Activated CD4-positive, alpha-beta memory T cell treated with anti-CD3 and anti-CD28 coated beads for 36 hours (primary cell): ENCODE results near the gene NAXE. TPM values are rescaled to one million over a fixed set of nuclear protein-coding genes. Genes with fewer than 3 reads are reported as not detected.

Experiments
- CTCF ChIA-PET: fragments of 350-600 bp; sonication (Branson Sonifier 250); formaldehyde crosslinking; loops from one replicate; lab custom pipeline; 2021; ENCODE audit warnings: antibody characterized with exemption, inconsistent platforms; lab: Charles Lee
- POLR2A ChIA-PET: fragments of 350-600 bp; sonication (Branson Sonifier 250); formaldehyde crosslinking; loops from one replicate; lab custom pipeline; 2021; ENCODE audit warnings: antibody characterized with exemption; lab: Charles Lee
- DNase-seq: peaks from one replicate; pipeline ENCODE4 v3.0.0-alpha.2; 2020
- H3K27ac Mint-ChIP-seq: one replicate; pipeline ENCODE4 v1.8.0; 2021; ENCODE audit warnings: mixed read lengths
- H3K27me3 Mint-ChIP-seq: one replicate; pipeline ENCODE4 v1.8.0; 2021; ENCODE audit warnings: mixed read lengths
- H3K36me3 Mint-ChIP-seq: one replicate; pipeline ENCODE4 v1.8.0; 2021; ENCODE audit warnings: mixed read lengths
- H3K4me1 Mint-ChIP-seq: one replicate; pipeline ENCODE4 v1.8.0; 2021; ENCODE audit warnings: low read depth, mixed read lengths
- H3K4me3 Mint-ChIP-seq: one replicate; pipeline ENCODE4 v1.8.0; 2021; ENCODE audit warnings: mild to moderate bottlenecking, mixed read lengths
- H3K9me3 Mint-ChIP-seq: one replicate; pipeline ENCODE4 v1.8.0; 2021; ENCODE audit warnings: mixed read lengths
- intact Hi-C: fragments of 100-400 bp; cut with micrococcal nuclease; formaldehyde crosslinking; loops from one replicate; pipeline ENCODE4 v1.15.1; 2023
- total RNA-seq, 2 experiments: library from RNA; stranded (reverse); gene quantifications; one replicate each; pipeline ENCODE4 v1.2.3, GENCODE V29; 2021

NAXE gene
- total RNA-seq: 10 to 100 TPM; 73.6 to 76.7 TPM

GRCh38 chr1:156591432-156592157, at the start of gene NAXE:
TSS of gene NAXE (plus strand) at chr1:156591776. CDS start at chr1:156591805, 29 bp downstream.
- Mint-ChIP-seq H3K9me3 (no peaks in the 10 kb centered on the region), H3K27ac (peak within 1 kb of the TSS; percentile 85), H3K27me3 (no peaks in the 10 kb centered on the region), H3K36me3 (peaks cover 2% of the 10 kb centered on the region), H3K4me1 (peaks cover 19% of the 10 kb centered on the region), H3K4me3 (peak within 1 kb of the TSS; percentile 79)
- intact Hi-C loops: loop anchor here (1.0 kb wide), 1 partner anchor 10 kb away; the partner anchor contains the start of gene GPATCH4
- DNase-seq: peak; percentile 77
- POLR2A ChIA-PET: interaction anchor here (0.7 to 3.0 kb wide), 10 partner anchors 9 to 136 kb away, joined by 3 to 19 read pairs (median 6); partner anchors contain the start of genes GPATCH4, ISG20L2, MEF2D and METTL25B
- CTCF ChIA-PET: interaction anchor here (1.1 to 6.4 kb wide), 10 partner anchors 9 to 206 kb away, joined by 3 to 39 read pairs (median 6); partner anchors contain the start of gene MEF2D

GRCh38 chr1:156543066-156543465, 48.5 kb upstream of the NAXE start:
- no peaks in the 10 kb centered on the region for H3K27me3 Mint-ChIP-seq
- CTCF ChIA-PET: no interaction called here
- H3K36me3 Mint-ChIP-seq: peaks cover 1% of the 10 kb centered on the region
- no peak overlapping the region for H3K27ac Mint-ChIP-seq
- POLR2A ChIA-PET: no interaction called here
- no peaks in the 10 kb centered on the region for H3K9me3 Mint-ChIP-seq
- DNase-seq: no peak
- H3K4me3 Mint-ChIP-seq: no peak overlapping the region
- intact Hi-C loops: no loop called here
- no peaks in the 10 kb centered on the region for H3K4me1 Mint-ChIP-seq

GRCh38 chr1:156544592-156545102, 46.9 kb upstream of the NAXE start:
- no peak for DNase-seq
- Mint-ChIP-seq H3K27ac (no peak overlapping the region), H3K36me3 (peaks cover 1% of the 10 kb centered on the region), H3K27me3 (no peaks in the 10 kb centered on the region), H3K4me1 (no peaks in the 10 kb centered on the region), H3K4me3 (no peak overlapping the region), H3K9me3 (no peaks in the 10 kb centered on the region)
- ChIA-PET POLR2A (no interaction called here), CTCF (interaction anchor here (1.0 kb wide), 1 partner anchor 159 kb away, joined by 3 read pairs; no protein-coding TSS in a partner anchor)
- intact Hi-C loops: no loop called here

- Mint-ChIP-seq H3K4me1 (no peaks in the 10 kb centered on the region), H3K36me3 (peaks cover 1% of the 10 kb centered on the region), H3K4me3 (no peak overlapping the region), H3K27ac (no peak overlapping the region), H3K9me3 (no peaks in the 10 kb centered on the region), H3K27me3 (no peaks in the 10 kb centered on the region)
- intact Hi-C loops: no loop called here
- no peak for DNase-seq
- ChIA-PET CTCF (no interaction called here), POLR2A (no interaction called here)
These were observed 45.3 kb upstream of the NAXE start for GRCh38 chr1:156546267-156546666.

- no peaks in the 10 kb centered on the region for H3K4me1 Mint-ChIP-seq
- no peak overlapping the region for H3K27ac Mint-ChIP-seq
- H3K36me3 Mint-ChIP-seq: no peaks in the 10 kb centered on the region
- ChIA-PET POLR2A (no interaction called here), CTCF (no interaction called here)
- H3K27me3 Mint-ChIP-seq: no peaks in the 10 kb centered on the region
- intact Hi-C loops: no loop called here
- H3K9me3 Mint-ChIP-seq: no peaks in the 10 kb centered on the region
- DNase-seq: no peak
- no peak overlapping the region for H3K4me3 Mint-ChIP-seq
These were observed 44.1 kb upstream of the NAXE start for GRCh38 chr1:156547434-156547833.

GRCh38 chr1:156547982-156548381, 43.6 kb upstream of the NAXE start:
- CTCF ChIA-PET: no interaction called here
- DNase-seq: no peak
- Mint-ChIP-seq H3K36me3 (no peaks in the 10 kb centered on the region), H3K4me1 (no peaks in the 10 kb centered on the region), H3K9me3 (no peaks in the 10 kb centered on the region), H3K27me3 (no peaks in the 10 kb centered on the region), H3K4me3 (no peak overlapping the region), H3K27ac (no peak overlapping the region)
- intact Hi-C loops: no loop called here
- POLR2A ChIA-PET: no interaction called here

GRCh38 chr1:156549390-156549789, 42.2 kb upstream of the NAXE start:
- ChIA-PET POLR2A (no interaction called here), CTCF (interaction anchor here (0.6 kb wide), 1 partner anchor 343 kb away, joined by 3 read pairs; no protein-coding TSS in a partner anchor)
- Mint-ChIP-seq H3K27ac (no peak overlapping the region), H3K9me3 (no peaks in the 10 kb centered on the region), H3K36me3 (no peaks in the 10 kb centered on the region), H3K4me1 (peaks cover 2% of the 10 kb centered on the region), H3K27me3 (no peaks in the 10 kb centered on the region), H3K4me3 (no peak overlapping the region)
- intact Hi-C loops: no loop called here
- no peak for DNase-seq

GRCh38 chr1:156549831-156550230, 41.7 kb upstream of the NAXE start:
- intact Hi-C loops: no loop called here
- H3K4me3 Mint-ChIP-seq: no peak overlapping the region
- no peaks in the 10 kb centered on the region for H3K9me3 Mint-ChIP-seq
- no peaks in the 10 kb centered on the region for H3K36me3 Mint-ChIP-seq
- no peaks in the 10 kb centered on the region for H3K27me3 Mint-ChIP-seq
- H3K4me1 Mint-ChIP-seq: peaks cover 2% of the 10 kb centered on the region
- POLR2A ChIA-PET: no interaction called here
- no peak for DNase-seq
- no peak overlapping the region for H3K27ac Mint-ChIP-seq
- CTCF ChIA-PET: no interaction called here

GRCh38 chr1:156550346-156550745, 41.2 kb upstream of the NAXE start:
- DNase-seq: no peak
- Mint-ChIP-seq H3K4me3 (no peak overlapping the region), H3K27ac (no peak overlapping the region), H3K9me3 (no peaks in the 10 kb centered on the region), H3K36me3 (no peaks in the 10 kb centered on the region), H3K4me1 (peaks cover 2% of the 10 kb centered on the region), H3K27me3 (no peaks in the 10 kb centered on the region)
- CTCF ChIA-PET: no interaction called here
- intact Hi-C loops: no loop called here
- POLR2A ChIA-PET: no interaction called here

- POLR2A ChIA-PET: no interaction called here
These were observed 40.4 kb upstream of the NAXE start for GRCh38 chr1:156551066-156551643.

GRCh38 chr1:156551869-156552268, 39.7 kb upstream of the NAXE start:
- H3K4me1 Mint-ChIP-seq: peaks cover 2% of the 10 kb centered on the region
- ChIA-PET CTCF (no interaction called here), POLR2A (no interaction called here)
- H3K36me3 Mint-ChIP-seq: no peaks in the 10 kb centered on the region
- H3K27me3 Mint-ChIP-seq: no peaks in the 10 kb centered on the region
- no peak overlapping the region for H3K27ac Mint-ChIP-seq
- no peak overlapping the region for H3K4me3 Mint-ChIP-seq
- H3K9me3 Mint-ChIP-seq: no peaks in the 10 kb centered on the region
- DNase-seq: no peak
- intact Hi-C loops: no loop called here

More at GRCh38 chr1:156551066-156551643, 40.4 kb upstream of the NAXE start:
- Mint-ChIP-seq H3K4me1 (peaks cover 2% of the 10 kb centered on the region), H3K27ac (no peak overlapping the region), H3K36me3 (no peaks in the 10 kb centered on the region), H3K9me3 (no peaks in the 10 kb centered on the region), H3K4me3 (no peak overlapping the region), H3K27me3 (no peaks in the 10 kb centered on the region)
- intact Hi-C loops: no loop called here
- CTCF ChIA-PET: no interaction called here
- no peak for DNase-seq

- POLR2A ChIA-PET: no interaction called here
- Mint-ChIP-seq H3K4me1 (peaks cover 2% of the 10 kb centered on the region), H3K4me3 (no peak overlapping the region), H3K27ac (no peak overlapping the region), H3K27me3 (no peaks in the 10 kb centered on the region), H3K36me3 (no peaks in the 10 kb centered on the region), H3K9me3 (no peaks in the 10 kb centered on the region)
- no peak for DNase-seq
- intact Hi-C loops: no loop called here
- CTCF ChIA-PET: no interaction called here
These were observed 39.1 kb upstream of the NAXE start for GRCh38 chr1:156552518-156552917.
